Middle frontal gyrus (tissue), 1 donor: ENCODE measurements around the gene RHPN2.
A peak's percentile ranks its signal among the peaks of the same experiment; 100 is the strongest.

ENCODE experiments used
- DNase-seq: peaks from one replicate; pipeline ENCODE4 v3.0.0-alpha.2; 2015; ENCODE audit warnings: low spot score; ENCODE audit errors: extremely low spot score

The RHPN2 gene

GRCh38 chr19:33064792-33065550 lies at the start of gene RHPN2:
TSS of gene RHPN2 (minus strand) at chr19:33064888. CDS start at chr19:33064852, 36 bp downstream.
- no peak for DNase-seq

DNA sequence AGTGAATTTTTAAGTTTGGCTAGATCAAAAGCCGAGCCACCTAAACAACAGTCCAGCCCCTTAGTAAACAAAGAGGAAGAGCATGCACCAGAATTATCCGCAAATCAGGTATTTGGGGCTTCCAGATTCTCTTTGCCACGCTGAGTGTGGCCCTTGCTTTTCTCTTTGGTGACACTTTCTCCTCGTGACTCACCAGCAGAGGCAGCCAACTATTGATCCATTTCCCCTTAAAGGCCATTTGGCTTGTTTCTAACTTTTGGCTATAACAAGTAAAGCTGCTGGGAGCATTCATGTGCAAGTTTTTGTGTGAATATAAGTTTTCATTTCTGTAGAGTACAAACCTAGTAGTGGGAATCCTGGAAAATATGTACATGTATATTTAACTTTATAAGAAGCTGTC lies 49.6 kb upstream of the RHPN2 start:
- DNase-seq: no peak

- no peak for DNase-seq
Observed at GRCh38 chr19:33111587-33111986, 46.9 kb upstream of the RHPN2 start.

DNA sequence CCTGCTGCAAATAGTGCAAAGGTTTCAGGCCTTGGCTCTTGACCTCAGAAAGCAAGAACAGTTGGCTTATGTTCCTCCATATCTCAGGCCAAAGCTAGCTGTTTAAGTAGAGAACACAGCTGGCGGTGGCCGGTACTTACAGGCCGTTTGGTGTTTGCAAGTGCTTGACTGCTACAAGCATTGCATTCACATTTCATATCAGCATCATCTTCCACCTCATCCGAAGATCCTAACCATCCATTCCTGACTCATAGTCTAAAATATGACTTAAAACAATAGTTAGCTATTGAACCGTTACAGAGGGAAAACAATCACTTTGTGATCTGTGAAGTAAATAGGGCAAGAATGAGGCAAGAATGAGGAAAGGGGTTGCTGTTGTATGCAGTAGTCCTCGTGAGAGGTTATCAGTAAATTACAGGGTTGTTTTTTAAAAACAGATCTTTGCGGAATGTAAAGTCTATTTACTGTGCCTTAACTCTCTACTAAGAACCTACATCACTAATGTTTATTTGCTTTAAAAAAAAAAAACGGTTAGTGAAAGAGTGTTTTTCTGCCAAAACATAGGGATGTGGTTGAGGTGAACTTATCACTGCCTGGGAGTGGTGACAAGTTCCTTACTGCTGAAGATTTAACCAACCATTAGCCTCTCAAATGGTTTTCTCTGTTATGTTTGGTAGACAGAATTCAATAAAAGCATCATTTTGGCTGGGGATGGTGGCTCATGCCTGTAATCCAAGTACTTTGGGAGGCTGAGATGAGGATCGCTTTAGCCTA lies 45.6 kb upstream of the RHPN2 start:
- DNase-seq: no peak

GRCh38 chr19:33108161-33108560 lies 43.5 kb upstream of the RHPN2 start:
- DNase-seq: no peak

DNA sequence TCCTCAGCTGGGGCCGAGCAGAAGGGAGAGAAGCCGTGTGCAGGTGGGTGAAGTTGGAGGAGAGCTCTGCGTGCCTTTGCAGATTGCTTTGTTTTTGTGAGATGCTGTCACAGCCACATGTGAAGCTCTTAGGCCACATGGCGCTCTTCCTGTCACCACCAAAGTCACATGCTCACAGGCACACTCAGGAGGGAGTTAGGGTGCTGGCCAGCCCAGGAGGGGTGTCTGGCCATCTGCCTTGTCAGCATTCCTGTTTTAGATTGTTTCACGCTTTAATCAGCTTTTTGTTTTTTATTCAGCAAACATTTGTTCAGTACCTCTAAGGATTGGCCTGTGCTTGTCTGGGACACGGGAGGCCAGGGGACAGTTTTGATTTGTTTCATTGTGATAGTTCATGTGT lies 38.2 kb upstream of the RHPN2 start:
- no peak for DNase-seq

- no peak for DNase-seq
Observed at GRCh38 chr19:33100894-33101644, 36.4 kb upstream of the RHPN2 start.

GRCh38 chr19:33098055-33098534 lies 33.4 kb upstream of the RHPN2 start:
- no peak for DNase-seq

DNA sequence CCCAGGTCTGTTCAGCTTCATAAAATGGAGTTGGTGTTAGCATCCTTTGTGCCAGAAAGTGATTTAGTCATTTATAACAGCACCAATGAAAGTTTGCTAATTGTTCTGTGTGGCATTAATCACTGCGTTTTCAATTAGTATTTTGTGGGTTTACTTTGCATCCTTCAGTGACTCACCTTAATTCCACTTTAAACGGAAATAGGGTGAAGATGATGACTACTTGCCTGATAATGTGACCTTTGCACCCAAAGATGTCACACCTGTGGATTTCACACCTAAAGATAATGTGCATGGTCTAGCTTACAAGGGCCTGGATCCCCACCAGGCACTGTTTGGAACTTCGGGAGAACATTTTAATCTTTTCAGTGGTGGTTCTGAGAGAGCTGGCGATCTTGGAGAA lies 31.3 kb upstream of the RHPN2 start:
- no peak for DNase-seq

- no peak for DNase-seq
Observed at GRCh38 chr19:33094436-33095067, 29.9 kb upstream of the RHPN2 start.

DNA sequence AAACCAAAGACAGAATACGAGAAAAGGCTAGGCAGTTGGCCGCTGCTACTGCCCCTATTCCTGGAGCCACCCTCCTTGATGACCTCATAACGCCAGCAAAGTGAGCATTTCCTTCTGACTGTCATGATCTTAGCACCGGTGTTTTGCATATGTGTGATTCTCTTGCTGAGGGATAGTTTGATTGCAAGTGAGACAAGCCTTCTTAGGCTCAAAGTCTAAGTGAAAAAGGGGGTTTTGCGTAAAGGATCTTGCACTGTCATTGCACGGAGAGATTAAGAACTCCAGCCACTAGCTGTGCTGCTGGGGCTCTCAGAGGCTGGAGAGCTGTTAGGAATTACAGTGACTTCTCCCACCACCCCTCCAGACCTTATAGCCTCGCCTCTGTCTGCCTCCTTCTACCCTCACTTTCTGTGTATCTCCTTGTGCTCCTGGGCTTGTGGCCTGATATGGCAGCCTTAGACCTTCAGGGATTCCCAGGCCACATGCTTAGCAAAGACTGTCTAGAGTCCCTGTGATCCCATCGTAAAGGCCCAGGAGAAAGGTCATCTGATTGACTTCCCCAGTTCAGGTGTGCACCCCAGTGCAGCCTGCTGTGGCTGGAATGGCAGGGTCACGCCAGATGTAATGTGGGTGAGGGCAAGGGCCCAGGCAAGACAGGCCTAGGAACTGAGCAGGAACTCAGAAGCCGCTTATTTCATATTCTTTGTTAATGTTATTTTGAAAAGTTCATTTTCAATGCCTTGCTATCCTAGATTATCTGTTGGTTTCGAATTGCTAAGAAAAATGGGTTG lies 28.9 kb upstream of the RHPN2 start:
- DNase-seq: no peak

DNA sequence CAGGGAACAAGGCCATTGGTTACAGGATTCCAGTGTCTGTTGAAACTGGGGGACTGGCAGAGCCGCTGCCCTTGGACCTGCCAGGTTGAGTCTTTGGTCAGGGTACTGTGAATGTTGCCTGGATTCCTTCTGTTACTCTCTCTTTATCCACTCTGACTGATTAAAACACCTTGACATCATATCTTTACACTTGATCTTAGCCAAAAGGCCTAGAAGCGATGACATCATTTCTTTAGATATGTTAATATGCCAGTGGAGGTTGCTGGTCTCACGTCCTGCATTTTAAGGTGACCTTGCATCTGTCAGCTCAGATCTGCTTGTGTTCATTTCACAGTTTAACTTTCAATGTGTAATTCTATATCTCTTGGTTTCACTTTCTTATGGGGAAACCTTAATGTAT lies 25.5 kb upstream of the RHPN2 start:
- no peak for DNase-seq

DNA sequence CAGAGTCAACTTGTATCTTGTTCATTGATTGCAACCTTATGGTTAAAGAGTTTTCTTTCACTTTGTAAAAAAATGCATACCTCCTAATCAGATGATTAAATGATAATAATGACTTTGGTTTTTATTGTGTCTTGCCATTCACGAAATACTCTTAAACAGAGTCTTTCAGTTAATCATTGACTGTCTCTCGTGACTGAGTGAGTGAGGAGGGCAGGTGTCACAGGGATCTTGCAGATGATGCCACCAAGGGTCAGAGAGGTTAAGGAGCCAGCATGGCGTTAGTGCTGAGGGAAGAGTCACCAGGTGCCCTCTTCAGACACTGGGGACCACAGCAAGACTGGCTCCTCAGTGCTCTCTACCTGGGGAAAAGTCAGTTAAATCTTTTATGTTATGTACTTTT lies 24.3 kb upstream of the RHPN2 start:
- DNase-seq: no peak

- no peak for DNase-seq
Observed at GRCh38 chr19:33086955-33087354, 22.3 kb upstream of the RHPN2 start.

DNA sequence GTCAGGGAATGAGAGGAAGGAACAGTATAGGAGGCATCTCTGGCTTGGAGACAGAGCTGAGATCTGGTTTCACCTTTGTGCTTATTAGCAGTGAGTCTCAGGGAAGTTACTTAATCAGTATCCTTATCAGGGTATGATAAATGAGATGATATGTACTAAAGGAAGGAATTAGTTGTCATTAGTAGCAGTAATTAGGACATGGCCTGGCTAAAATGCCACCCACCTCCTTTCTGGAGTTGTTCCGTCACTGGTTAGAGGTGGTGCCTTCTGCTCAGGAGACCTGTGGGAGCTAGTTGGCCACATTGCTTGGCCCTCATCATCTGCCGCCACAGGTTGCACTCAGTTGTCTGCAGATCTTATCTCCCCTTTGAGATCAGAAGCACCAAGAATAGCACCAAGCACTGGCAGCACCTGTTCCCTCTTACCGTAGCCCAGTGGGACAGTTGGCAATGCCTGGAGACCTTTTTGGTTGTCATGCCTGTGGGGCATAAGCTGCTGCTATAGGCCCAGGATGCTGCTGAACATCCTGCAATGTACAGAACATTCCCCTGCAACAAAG lies 21.0 kb upstream of the RHPN2 start:
- no peak for DNase-seq

DNA sequence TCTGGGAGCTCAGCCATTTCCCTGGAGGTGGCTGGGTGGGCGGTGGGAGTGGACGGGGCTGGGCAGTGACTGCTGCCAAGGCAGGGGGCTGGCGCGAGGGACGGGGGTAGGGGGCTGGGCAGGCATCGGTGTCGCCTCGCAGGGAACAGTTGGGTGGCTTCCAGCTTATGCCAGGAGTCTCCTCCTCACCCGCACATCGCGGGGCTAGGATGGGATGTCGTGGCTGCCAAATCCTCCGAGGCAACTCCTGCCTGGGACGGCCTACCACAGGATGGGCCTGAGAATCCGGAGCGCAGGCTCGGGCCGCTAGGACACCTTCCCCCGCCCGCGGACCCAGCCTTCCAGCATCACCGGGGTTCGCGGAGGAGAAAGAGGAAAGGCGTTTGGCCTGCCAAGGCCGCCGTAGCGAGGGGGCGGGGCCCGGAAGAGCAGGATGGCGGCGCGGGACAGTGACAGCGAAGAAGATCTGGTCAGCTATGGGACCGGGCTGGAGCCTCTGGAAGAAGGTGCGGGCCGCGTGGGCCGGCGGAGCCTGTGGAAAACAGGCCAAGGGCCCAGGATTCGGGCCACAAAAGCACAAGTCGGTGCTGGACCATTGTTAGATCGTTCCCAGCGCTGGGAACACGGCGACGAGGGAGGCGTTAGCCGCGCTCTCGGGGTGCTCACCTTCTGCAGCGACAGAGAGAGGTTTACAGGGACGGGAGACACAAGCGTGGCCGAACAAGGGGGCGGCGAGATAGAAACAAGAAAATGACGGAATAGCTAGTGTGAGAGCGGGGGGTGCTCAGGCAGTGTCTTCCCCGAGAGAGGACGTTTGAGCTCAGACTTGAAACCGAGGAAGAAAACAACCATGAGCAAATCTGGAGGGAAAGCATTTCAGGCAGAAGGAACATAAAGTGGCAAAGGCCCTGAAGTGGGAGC lies 16.3 kb upstream of the RHPN2 start, which contains the start of gene GPATCH1:
TSS of gene GPATCH1 (plus strand) at position 421 of the 921 bp plus-strand sequence. CDS start at position 434, 13 bp downstream.
- peak; percentile 85 for DNase-seq

- no peak for DNase-seq
Observed at GRCh38 chr19:33075519-33075918, 10.8 kb upstream of the RHPN2 start.

- no peak for DNase-seq
Observed at GRCh38 chr19:33071887-33072286, 7.2 kb upstream of the RHPN2 start.

DNA sequence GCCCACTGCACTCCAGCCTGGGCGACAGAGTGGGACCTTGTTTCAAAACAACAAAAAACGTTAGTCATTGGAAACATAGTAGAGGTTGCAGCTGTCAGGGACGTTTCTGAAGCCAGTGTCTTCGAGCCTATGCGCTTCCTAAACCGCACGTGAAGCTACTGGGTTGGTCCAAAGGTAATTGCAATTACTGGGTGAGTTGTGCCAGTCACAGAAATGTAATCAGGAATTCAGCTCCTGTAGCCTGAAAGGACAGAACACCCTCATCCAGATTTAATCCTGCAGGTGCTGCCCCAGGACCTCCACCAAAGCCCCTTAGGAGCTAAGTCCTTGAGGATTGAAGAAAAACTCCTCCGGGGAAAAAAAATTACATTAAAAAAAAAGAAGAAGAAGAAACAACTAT lies 2.4 kb upstream of the RHPN2 start:
- no peak for DNase-seq
